Mucosa of descending colon (tissue), 3 donors: ENCODE measurements around the gene RAB33A. TPM values are rescaled to one million over a fixed set of nuclear protein-coding genes. Genes with fewer than 3 reads are reported as not detected.

Experiments
- ATAC-seq: fragments of 200-7000 bp; cut with Tn5 transposase; one replicate; pipeline ENCODE4 v1.9.1; 2020; ENCODE audit warnings: mild to moderate bottlenecking, moderate library complexity
- DNase-seq, 3 donors: peaks; one replicate each; pipeline ENCODE4 v3.0.0-alpha.2; 2020
- H3K36me3 ChIP-seq: fragments of 200-600 bp; one replicate; pipeline ENCODE4 v1.8.0; 2021; ENCODE audit warnings: low read depth, mild to moderate bottlenecking
- H3K4me1 ChIP-seq: fragments of 200-600 bp; one replicate; pipeline ENCODE4 v1.8.0; 2021; ENCODE audit warnings: low read depth, mild to moderate bottlenecking
- H3K4me3 ChIP-seq: fragments of 200-600 bp; one replicate; pipeline ENCODE4 v1.8.0; 2021; ENCODE audit warnings: mild to moderate bottlenecking
- H3K9me3 ChIP-seq: fragments of 200-600 bp; one replicate; pipeline ENCODE4 v1.8.0; 2021; ENCODE audit warnings: mild to moderate bottlenecking
- intact Hi-C, 2 donors: fragments of 100-400 bp; cut with DNase I in 1 of 2; cut with micrococcal nuclease in 1 of 2; formaldehyde crosslinking; loops; one replicate each; pipeline versions ENCODE4 v1.11.0 to v1.11.1; 2022; cut with DNase I, micrococcal nuclease
- total RNA-seq, 3 donors: library from RNA; stranded (reverse); fragmentation: NEBNext Ultra II Directional in 2 of 3; extraction: Animal tissue kit (Norgen Biotek cat#: 25700) in 2 of 3; gene quantifications; one replicate each; pipeline versions ENCODE4 v1.2.1 to v1.2.4, GENCODE V29; 2021 to 2023
- TF ChIP-seq, protein P1 (sequence below): fragments of 200-600 bp; IDR thresholded peaks from one replicate; pipeline ENCODE4 v1.8.0; 2022; ENCODE audit warnings: antibody characterized with exemption, mild to moderate bottlenecking
- donor health status: DM: no; HTN: no; CAD: no; lungs with moderate emphysema.
- donor health status: DM: no; HTN: no; CAD: no.
- donor health status: DM: no; HTN: yes; CAD: no.

Gene RAB33A
- total RNA-seq, 3 donors from 2014 or later = 0.38 to 0.55 (median 0.47) TPM

DNA sequence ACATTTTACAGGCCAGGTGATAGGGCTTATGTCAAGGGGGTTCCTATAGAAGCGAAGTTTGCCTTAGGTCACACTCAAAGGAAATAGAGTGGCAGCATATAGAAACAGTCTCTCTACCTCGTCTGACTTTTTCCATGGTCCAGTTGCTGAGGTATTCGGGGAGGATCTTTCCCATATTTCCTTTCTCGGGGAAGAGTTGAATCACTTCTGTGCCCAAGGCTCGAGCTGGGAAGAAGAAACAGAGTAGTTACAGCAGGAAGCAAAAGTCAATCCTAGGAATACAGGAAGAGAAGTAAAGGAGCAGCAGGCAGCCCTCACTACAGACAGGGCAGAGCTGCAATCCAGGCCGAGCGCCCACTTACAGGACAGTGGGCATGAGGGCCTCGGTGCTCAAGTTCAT is 34.8 kb upstream of the RAB33A start:
- H3K4me1 ChIP-seq = no peaks in the 10 kb centered on the region
- DNase-seq (no peak), ATAC-seq (no peak)
- H3K9me3 ChIP-seq = no peaks in the 10 kb centered on the region
- no peak overlapping the region for H3K4me3 ChIP-seq
- TF ChIP-seq, protein P1, sequence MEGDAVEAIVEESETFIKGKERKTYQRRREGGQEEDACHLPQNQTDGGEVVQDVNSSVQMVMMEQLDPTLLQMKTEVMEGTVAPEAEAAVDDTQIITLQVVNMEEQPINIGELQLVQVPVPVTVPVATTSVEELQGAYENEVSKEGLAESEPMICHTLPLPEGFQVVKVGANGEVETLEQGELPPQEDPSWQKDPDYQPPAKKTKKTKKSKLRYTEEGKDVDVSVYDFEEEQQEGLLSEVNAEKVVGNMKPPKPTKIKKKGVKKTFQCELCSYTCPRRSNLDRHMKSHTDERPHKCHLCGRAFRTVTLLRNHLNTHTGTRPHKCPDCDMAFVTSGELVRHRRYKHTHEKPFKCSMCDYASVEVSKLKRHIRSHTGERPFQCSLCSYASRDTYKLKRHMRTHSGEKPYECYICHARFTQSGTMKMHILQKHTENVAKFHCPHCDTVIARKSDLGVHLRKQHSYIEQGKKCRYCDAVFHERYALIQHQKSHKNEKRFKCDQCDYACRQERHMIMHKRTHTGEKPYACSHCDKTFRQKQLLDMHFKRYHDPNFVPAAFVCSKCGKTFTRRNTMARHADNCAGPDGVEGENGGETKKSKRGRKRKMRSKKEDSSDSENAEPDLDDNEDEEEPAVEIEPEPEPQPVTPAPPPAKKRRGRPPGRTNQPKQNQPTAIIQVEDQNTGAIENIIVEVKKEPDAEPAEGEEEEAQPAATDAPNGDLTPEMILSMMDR = no peak
- intact Hi-C loops = no loop called here
- H3K36me3 ChIP-seq = no peaks in the 10 kb centered on the region

DNA sequence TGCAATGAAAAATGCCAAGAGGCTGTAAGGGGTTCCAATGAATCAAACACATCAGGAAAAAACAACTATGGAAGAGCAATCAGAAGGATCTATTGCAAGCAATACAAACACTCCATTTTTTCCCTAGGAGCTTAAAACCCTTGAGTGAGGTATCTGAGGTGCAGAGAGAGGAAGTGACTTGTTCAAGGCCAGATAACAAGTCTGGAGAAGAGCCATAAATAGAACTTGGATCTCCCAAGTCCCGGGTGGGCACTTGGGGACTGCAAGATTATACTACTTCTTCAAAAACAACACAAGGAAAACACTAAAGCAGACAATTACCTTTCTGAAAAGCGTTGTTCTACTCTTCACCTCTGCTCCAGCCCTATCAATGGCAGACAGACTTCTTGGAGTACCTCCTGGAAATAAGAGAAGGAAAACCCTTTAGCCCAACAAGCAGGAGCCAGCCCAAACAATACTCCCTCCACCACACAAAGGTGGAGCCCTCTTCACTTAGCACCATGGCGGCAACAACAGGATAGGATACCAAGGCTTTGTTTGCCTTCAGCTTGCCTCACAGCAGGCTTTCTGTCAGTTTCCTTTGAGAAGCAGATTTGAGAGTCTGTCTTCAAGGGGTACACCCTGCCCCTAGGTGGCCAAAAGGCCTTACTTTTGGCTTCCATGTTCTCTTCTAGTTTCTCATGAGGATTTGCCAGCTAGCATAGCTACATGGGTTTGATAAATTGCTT is 32.1 kb upstream of the RAB33A start:
- Histone ChIP-seq H3K36me3 (no peaks in the 10 kb centered on the region), H3K4me1 (no peaks in the 10 kb centered on the region), H3K9me3 (no peaks in the 10 kb centered on the region), H3K4me3 (no peak overlapping the region)
- no peak for ATAC-seq
- TF ChIP-seq, protein P1 = no peak
- intact Hi-C loops = no loop called here
- DNase-seq = no peak

DNA sequence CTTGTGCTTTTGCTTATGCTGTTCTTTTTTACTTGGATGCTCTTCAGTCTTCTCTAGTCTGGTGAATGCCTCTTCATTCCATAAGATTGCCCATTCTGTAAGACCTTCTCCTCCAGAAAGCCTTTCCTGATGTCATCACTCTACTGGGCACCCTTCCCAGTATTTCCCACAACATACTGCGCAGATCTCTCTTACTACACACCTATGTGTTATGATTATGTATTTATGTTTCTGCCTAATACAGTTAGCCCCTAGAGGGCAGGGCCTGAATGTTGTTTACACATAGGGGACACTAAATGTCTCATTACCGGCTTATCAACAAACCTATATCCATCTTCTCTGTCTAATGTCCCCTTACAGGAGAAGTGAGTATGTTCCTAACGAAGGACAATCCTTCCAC is 27.3 kb upstream of the RAB33A start:
- TF ChIP-seq, protein P1 = no peak
- ATAC-seq = no peak
- H3K9me3 ChIP-seq = no peaks in the 10 kb centered on the region
- intact Hi-C loops = no loop called here
- H3K36me3 ChIP-seq = no peaks in the 10 kb centered on the region
- DNase-seq = no peak
- H3K4me3 ChIP-seq = no peak overlapping the region
- no peaks in the 10 kb centered on the region for H3K4me1 ChIP-seq

DNA sequence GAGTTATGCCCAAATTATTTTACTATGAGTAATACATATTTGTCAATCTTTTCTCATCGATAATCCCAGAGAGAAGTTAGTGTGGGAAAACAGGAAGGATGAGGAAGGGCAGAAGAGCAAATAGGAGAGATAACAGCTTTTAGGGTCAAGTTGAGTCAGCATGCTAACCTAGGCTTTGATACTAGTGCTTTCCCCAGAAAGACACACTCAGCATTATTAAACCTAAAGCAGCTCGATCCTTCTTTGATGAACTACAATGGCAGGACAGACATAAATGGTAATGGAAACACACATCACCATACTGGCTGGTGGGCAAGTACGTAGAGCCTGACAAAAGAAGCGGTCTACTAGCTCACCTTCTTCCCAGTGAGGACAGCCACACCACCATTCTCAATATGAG is 26.6 kb upstream of the RAB33A start:
- H3K9me3 ChIP-seq = no peaks in the 10 kb centered on the region
- DNase-seq = no peak
- no peak for ATAC-seq
- TF ChIP-seq, protein P1 = no peak
- H3K4me3 ChIP-seq = no peak overlapping the region
- no peaks in the 10 kb centered on the region for H3K4me1 ChIP-seq
- no peaks in the 10 kb centered on the region for H3K36me3 ChIP-seq
- intact Hi-C loops = no loop called here

DNA sequence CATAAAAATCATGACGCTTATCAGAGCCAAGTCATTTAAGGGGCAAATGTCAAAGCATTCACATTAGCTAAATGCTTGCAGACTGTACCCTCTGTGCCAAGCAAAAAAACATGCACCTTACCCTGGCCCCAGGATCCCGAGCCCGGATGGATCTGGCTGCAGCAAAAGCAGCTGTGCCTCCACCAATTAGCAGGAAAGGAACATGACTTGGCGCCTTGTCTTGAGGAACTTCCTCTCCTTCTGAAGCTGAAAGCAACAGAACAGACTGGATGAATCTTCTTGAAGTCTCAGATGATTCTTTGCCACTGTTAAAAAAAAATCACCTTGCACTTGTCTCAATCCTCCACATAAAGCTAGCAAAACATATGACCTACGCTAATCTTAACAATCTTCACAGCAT is 24.1 kb upstream of the RAB33A start:
- DNase-seq = no peak
- intact Hi-C loops = no loop called here
- TF ChIP-seq, protein P1 = no peak
- Histone ChIP-seq H3K4me1 (no peaks in the 10 kb centered on the region), H3K4me3 (no peak overlapping the region), H3K9me3 (no peaks in the 10 kb centered on the region), H3K36me3 (no peaks in the 10 kb centered on the region)
- ATAC-seq = no peak

DNA sequence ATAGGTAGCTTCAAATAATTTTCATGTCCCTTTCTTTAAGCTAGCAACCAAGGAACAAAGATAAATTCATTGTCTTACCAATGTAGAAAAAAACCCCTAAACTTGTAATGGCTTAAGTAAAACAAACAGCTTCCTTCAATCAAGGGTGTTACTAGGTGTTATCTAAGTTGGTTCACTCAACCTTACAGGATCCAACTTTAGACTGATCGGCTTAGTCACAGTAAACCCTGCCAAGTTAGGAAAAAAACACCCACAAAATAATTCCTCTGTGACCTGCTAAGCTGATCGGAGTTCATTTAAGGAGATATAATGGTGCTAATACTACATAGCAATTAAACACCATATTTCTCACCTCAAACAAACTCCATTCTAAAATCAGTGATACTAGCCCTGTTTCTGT is 16.2 kb upstream of the RAB33A start:
- H3K36me3 ChIP-seq = no peaks in the 10 kb centered on the region
- TF ChIP-seq, protein P1 = no peak
- H3K4me1 ChIP-seq = no peaks in the 10 kb centered on the region
- no peaks in the 10 kb centered on the region for H3K9me3 ChIP-seq
- ATAC-seq = no peak
- intact Hi-C loops = no loop called here
- no peak overlapping the region for H3K4me3 ChIP-seq
- DNase-seq = no peak
